ENCODE measurements around the gene PACSIN1.

PACSIN1 gene

GRCh38 chr6:34540222-34540621 lies 74.3 kb downstream of the PACSIN1 start:
- no peak overlapping the region for H3K9ac ChIP-seq (ENCODE audit: insufficient read length, low read depth)
- TF ChIP-seq ZNF274 (IDR thresholded peaks at IDR 0.05; ENCODE audit: low read depth, low read length): no peak
- TF ChIP-seq SUZ12 (IDR thresholded peaks at IDR 0.05; ENCODE audit: extremely low read depth, insufficient read depth, insufficient read length): no peak
- TF ChIP-seq YY1 (IDR thresholded peaks at IDR 0.05; ENCODE audit: insufficient read depth, insufficient read length): no peak
- no peaks in the 10 kb centered on the region for H3K27me3 ChIP-seq (ENCODE audit: insufficient read depth, insufficient read length)
- H3K4me1 ChIP-seq (ENCODE audit: insufficient read depth, insufficient read length): peaks cover 20% of the 10 kb centered on the region
- no peaks in the 10 kb centered on the region for H3K36me3 ChIP-seq (ENCODE audit: insufficient read depth, insufficient read length, low read length)
- H3K4me3 ChIP-seq (ENCODE audit: insufficient read length, low read depth): no peak overlapping the region
- DNase-seq (ENCODE audit: low read depth, low spot score): no peak
- H3K9me3 ChIP-seq (ENCODE audit: insufficient read depth, low read length): no peaks in the 10 kb centered on the region

- H3K9me3 ChIP-seq (ENCODE audit: insufficient read depth, low read length): no peaks in the 10 kb centered on the region
- no peak overlapping the region for H3K4me3 ChIP-seq (ENCODE audit: insufficient read length, low read depth)
- H3K9ac ChIP-seq (ENCODE audit: insufficient read length, low read depth): no peak overlapping the region
- no peaks in the 10 kb centered on the region for H3K27me3 ChIP-seq (ENCODE audit: insufficient read depth, insufficient read length)
- no peak for DNase-seq (ENCODE audit: low read depth, low spot score)
- H3K4me1 ChIP-seq (ENCODE audit: insufficient read depth, insufficient read length): peaks cover 20% of the 10 kb centered on the region
- no peak for TF ChIP-seq ZNF274 (IDR thresholded peaks at IDR 0.05; ENCODE audit: low read depth, low read length)
- no peak for TF ChIP-seq SUZ12 (IDR thresholded peaks at IDR 0.05; ENCODE audit: extremely low read depth, insufficient read depth, insufficient read length)
- no peak for TF ChIP-seq YY1 (IDR thresholded peaks at IDR 0.05; ENCODE audit: insufficient read depth, insufficient read length)
- no peaks in the 10 kb centered on the region for H3K36me3 ChIP-seq (ENCODE audit: insufficient read depth, insufficient read length, low read length)
Observed at GRCh38 chr6:34540841-34541240, 75.0 kb downstream of the PACSIN1 start.

GRCh38 chr6:34543421-34543820 lies 77.5 kb downstream of the PACSIN1 start:
- Histone ChIP-seq H3K27me3 (ENCODE audit: insufficient read depth, insufficient read length) (no peaks in the 10 kb centered on the region), H3K9me3 (ENCODE audit: insufficient read depth, low read length) (no peaks in the 10 kb centered on the region), H3K36me3 (ENCODE audit: insufficient read depth, insufficient read length, low read length) (no peaks in the 10 kb centered on the region), H3K9ac (ENCODE audit: insufficient read length, low read depth) (no peak overlapping the region), H3K4me3 (ENCODE audit: insufficient read length, low read depth) (no peak overlapping the region), H3K4me1 (ENCODE audit: insufficient read depth, insufficient read length) (peaks cover 5% of the 10 kb centered on the region)
- TF ChIP-seq YY1 (IDR thresholded peaks at IDR 0.05; ENCODE audit: insufficient read depth, insufficient read length) (no peak), SUZ12 (IDR thresholded peaks at IDR 0.05; ENCODE audit: extremely low read depth, insufficient read depth, insufficient read length) (no peak)
- DNase-seq (ENCODE audit: low read depth, low spot score): no peak

- TF ChIP-seq ZNF274 (IDR thresholded peaks at IDR 0.05; ENCODE audit: low read depth, low read length) (no peak), SUZ12 (IDR thresholded peaks at IDR 0.05; ENCODE audit: extremely low read depth, insufficient read depth, insufficient read length) (no peak), YY1 (IDR thresholded peaks at IDR 0.05; ENCODE audit: insufficient read depth, insufficient read length) (no peak)
Observed at GRCh38 chr6:34544052-34544604, 78.3 kb downstream of the PACSIN1 start.

GRCh38 chr6:34544776-34545471 lies 79.0 kb downstream of the PACSIN1 start:
- no peaks in the 10 kb centered on the region for H3K9me3 ChIP-seq (ENCODE audit: insufficient read depth, low read length)

More at GRCh38 chr6:34544052-34544604, 78.3 kb downstream of the PACSIN1 start:
- H3K36me3 ChIP-seq (ENCODE audit: insufficient read depth, insufficient read length, low read length): no peaks in the 10 kb centered on the region
- no peaks in the 10 kb centered on the region for H3K9me3 ChIP-seq (ENCODE audit: insufficient read depth, low read length)
- no peak for DNase-seq (ENCODE audit: low read depth, low spot score)
- H3K9ac ChIP-seq (ENCODE audit: insufficient read length, low read depth): no peak overlapping the region
- H3K4me1 ChIP-seq (ENCODE audit: insufficient read depth, insufficient read length): peaks cover 5% of the 10 kb centered on the region
- no peak overlapping the region for H3K4me3 ChIP-seq (ENCODE audit: insufficient read length, low read depth)
- H3K27me3 ChIP-seq (ENCODE audit: insufficient read depth, insufficient read length): no peaks in the 10 kb centered on the region

GRCh38 chr6:34546551-34547321 lies 80.9 kb downstream of the PACSIN1 start:
- no peaks in the 10 kb centered on the region for H3K27me3 ChIP-seq (ENCODE audit: insufficient read depth, insufficient read length)
- no peak for DNase-seq (ENCODE audit: low read depth, low spot score)

More at GRCh38 chr6:34544776-34545471, 79.0 kb downstream of the PACSIN1 start:
- Histone ChIP-seq H3K9ac (ENCODE audit: insufficient read length, low read depth) (no peak overlapping the region), H3K36me3 (ENCODE audit: insufficient read depth, insufficient read length, low read length) (no peaks in the 10 kb centered on the region), H3K4me1 (ENCODE audit: insufficient read depth, insufficient read length) (peaks cover 2% of the 10 kb centered on the region), H3K4me3 (ENCODE audit: insufficient read length, low read depth) (no peak overlapping the region), H3K27me3 (ENCODE audit: insufficient read depth, insufficient read length) (no peaks in the 10 kb centered on the region)
- no peak for TF ChIP-seq ZNF274 (IDR thresholded peaks at IDR 0.05; ENCODE audit: low read depth, low read length)
- no peak for TF ChIP-seq YY1 (IDR thresholded peaks at IDR 0.05; ENCODE audit: insufficient read depth, insufficient read length)
- TF ChIP-seq SUZ12 (IDR thresholded peaks at IDR 0.05; ENCODE audit: extremely low read depth, insufficient read depth, insufficient read length): no peak
- no peak for DNase-seq (ENCODE audit: low read depth, low spot score)

More at GRCh38 chr6:34546551-34547321, 80.9 kb downstream of the PACSIN1 start:
- H3K4me3 ChIP-seq (ENCODE audit: insufficient read length, low read depth): no peak overlapping the region
- no peak overlapping the region for H3K9ac ChIP-seq (ENCODE audit: insufficient read length, low read depth)
- H3K4me1 ChIP-seq (ENCODE audit: insufficient read depth, insufficient read length): peaks cover 2% of the 10 kb centered on the region
- H3K36me3 ChIP-seq (ENCODE audit: insufficient read depth, insufficient read length, low read length): no peaks in the 10 kb centered on the region
- H3K9me3 ChIP-seq (ENCODE audit: insufficient read depth, low read length): no peaks in the 10 kb centered on the region
- no peak for TF ChIP-seq ZNF274 (IDR thresholded peaks at IDR 0.05; ENCODE audit: low read depth, low read length)
- no peak for TF ChIP-seq YY1 (IDR thresholded peaks at IDR 0.05; ENCODE audit: insufficient read depth, insufficient read length)
- TF ChIP-seq SUZ12 (IDR thresholded peaks at IDR 0.05; ENCODE audit: extremely low read depth, insufficient read depth, insufficient read length): no peak
